ENCODE results near the gene EYS.

DNA sequence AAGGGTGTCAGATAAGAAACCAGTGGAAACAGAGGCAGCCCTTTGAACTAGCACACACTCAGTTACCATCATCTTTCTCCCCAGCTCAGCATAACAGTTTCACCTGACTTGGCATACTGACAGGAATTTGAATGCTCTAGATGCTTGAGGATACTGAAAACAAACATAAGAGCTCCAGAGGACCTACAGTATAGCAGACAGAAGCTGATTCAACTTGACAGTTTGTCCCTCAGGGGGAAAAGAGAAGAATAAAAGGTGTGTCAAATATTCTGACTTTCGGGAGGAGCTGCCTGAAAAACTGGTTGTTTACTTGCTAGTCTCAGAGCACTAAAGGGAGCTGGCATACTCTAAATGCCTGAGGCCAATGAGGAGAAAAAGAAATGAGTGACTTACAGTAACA lies 35.1 kb downstream of the EYS start:
- TF ChIP-seq, protein P1, sequence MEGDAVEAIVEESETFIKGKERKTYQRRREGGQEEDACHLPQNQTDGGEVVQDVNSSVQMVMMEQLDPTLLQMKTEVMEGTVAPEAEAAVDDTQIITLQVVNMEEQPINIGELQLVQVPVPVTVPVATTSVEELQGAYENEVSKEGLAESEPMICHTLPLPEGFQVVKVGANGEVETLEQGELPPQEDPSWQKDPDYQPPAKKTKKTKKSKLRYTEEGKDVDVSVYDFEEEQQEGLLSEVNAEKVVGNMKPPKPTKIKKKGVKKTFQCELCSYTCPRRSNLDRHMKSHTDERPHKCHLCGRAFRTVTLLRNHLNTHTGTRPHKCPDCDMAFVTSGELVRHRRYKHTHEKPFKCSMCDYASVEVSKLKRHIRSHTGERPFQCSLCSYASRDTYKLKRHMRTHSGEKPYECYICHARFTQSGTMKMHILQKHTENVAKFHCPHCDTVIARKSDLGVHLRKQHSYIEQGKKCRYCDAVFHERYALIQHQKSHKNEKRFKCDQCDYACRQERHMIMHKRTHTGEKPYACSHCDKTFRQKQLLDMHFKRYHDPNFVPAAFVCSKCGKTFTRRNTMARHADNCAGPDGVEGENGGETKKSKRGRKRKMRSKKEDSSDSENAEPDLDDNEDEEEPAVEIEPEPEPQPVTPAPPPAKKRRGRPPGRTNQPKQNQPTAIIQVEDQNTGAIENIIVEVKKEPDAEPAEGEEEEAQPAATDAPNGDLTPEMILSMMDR (conservative IDR thresholded peaks at IDR 0.05; ENCODE audit: low read length), result no peak
- no peak for TF ChIP-seq EZH2phosphoT487 (IDR thresholded peaks at IDR 0.05; ENCODE audit: borderline replicate concordance)

Data from Loucy (cell line).